ENCODE results near the gene ZBED4.

GRCh38 chr22:49899530-49899929, 45.9 kb downstream of the ZBED4 start:
- TF ChIP-seq CTCF (IDR thresholded peaks at IDR 0.05) (no peak), POLR2A (IDR thresholded peaks at IDR 0.05) (no peak)

All from right lobe of liver (tissue), 4 donors.